Activated naive CD4-positive, alpha-beta T cell treated with anti-CD3 and anti-CD28 coated beads, Interleukin-2, amount 10 ng/mL, durations not matched to agents 7 days and 5 days (primary cell): Measurements from ENCODE around the gene PRR5L.

ENCODE experiments used
- CTCF ChIA-PET: fragments of 350-600 bp; sonication (Branson Sonifier 250); formaldehyde crosslinking; loops from one replicate; lab custom pipeline; 2021; ENCODE audit warnings: antibody characterized with exemption; lab: Charles Lee
- DNase-seq: peaks from one replicate; pipeline ENCODE4 v3.0.0-alpha.2; 2020
- H3K27ac Mint-ChIP-seq: one replicate; pipeline ENCODE4 v1.8.0; 2021; ENCODE audit warnings: mild to moderate bottlenecking, moderate library complexity, mixed read lengths
- H3K27me3 Mint-ChIP-seq: one replicate; pipeline ENCODE4 v1.8.0; 2021; ENCODE audit warnings: mild to moderate bottlenecking, mixed read lengths
- H3K36me3 Mint-ChIP-seq: one replicate; pipeline ENCODE4 v1.8.0; 2021; ENCODE audit warnings: mixed read lengths
- H3K4me1 Mint-ChIP-seq: one replicate; pipeline ENCODE4 v1.8.0; 2021; ENCODE audit warnings: mixed read lengths
- H3K4me3 Mint-ChIP-seq: one replicate; pipeline ENCODE4 v1.8.0; 2021; ENCODE audit warnings: mild to moderate bottlenecking, moderate library complexity, mixed read lengths
- H3K9me3 Mint-ChIP-seq: one replicate; pipeline ENCODE4 v1.8.0; 2021; ENCODE audit warnings: mixed read lengths

The PRR5L gene

GRCh38 chr11:36388951-36389350, 92.9 kb downstream of the PRR5L start:
- no peaks in the 10 kb centered on the region for H3K36me3 Mint-ChIP-seq
- no peak for DNase-seq
- no peak overlapping the region for H3K27ac Mint-ChIP-seq
- CTCF ChIA-PET = interaction anchor here (0.9 to 1.4 kb wide), 3 partner anchors 11 to 104 kb away, joined by 3 to 5 read pairs (median 4); no protein-coding TSS in a partner anchor
- H3K4me3 Mint-ChIP-seq = no peak overlapping the region
- H3K9me3 Mint-ChIP-seq = no peaks in the 10 kb centered on the region
- peaks cover 13% of the 10 kb centered on the region for H3K27me3 Mint-ChIP-seq
- H3K4me1 Mint-ChIP-seq = peaks cover 19% of the 10 kb centered on the region

- CTCF ChIA-PET = interaction anchor here (1.4 kb wide), 1 partner anchor 12 kb away, joined by 5 read pairs; no protein-coding TSS in a partner anchor
- no peak overlapping the region for H3K4me3 Mint-ChIP-seq
- no peaks in the 10 kb centered on the region for H3K36me3 Mint-ChIP-seq
- H3K4me1 Mint-ChIP-seq = peaks cover 28% of the 10 kb centered on the region
- H3K27me3 Mint-ChIP-seq = peaks cover 8% of the 10 kb centered on the region
- H3K27ac Mint-ChIP-seq = no peak overlapping the region
- no peaks in the 10 kb centered on the region for H3K9me3 Mint-ChIP-seq
- no peak for DNase-seq
Measured at GRCh38 chr11:36389811-36390210, 93.7 kb downstream of the PRR5L start.

- DNase-seq = no peak
- H3K4me3 Mint-ChIP-seq = no peak overlapping the region
- no peaks in the 10 kb centered on the region for H3K36me3 Mint-ChIP-seq
- H3K4me1 Mint-ChIP-seq = peaks cover 29% of the 10 kb centered on the region
- peaks cover 8% of the 10 kb centered on the region for H3K27me3 Mint-ChIP-seq
- CTCF ChIA-PET = no interaction called here
- no peak overlapping the region for H3K27ac Mint-ChIP-seq
- H3K9me3 Mint-ChIP-seq = no peaks in the 10 kb centered on the region
Measured at GRCh38 chr11:36390963-36391471, 94.9 kb downstream of the PRR5L start.

- H3K27me3 Mint-ChIP-seq = peaks cover 8% of the 10 kb centered on the region
- H3K27ac Mint-ChIP-seq = no peak overlapping the region
- CTCF ChIA-PET = interaction anchor here (0.7 kb wide), 1 partner anchor 15 kb away, joined by 3 read pairs; no protein-coding TSS in a partner anchor
- no peaks in the 10 kb centered on the region for H3K9me3 Mint-ChIP-seq
- H3K36me3 Mint-ChIP-seq = no peaks in the 10 kb centered on the region
- no peak overlapping the region for H3K4me3 Mint-ChIP-seq
- peaks cover 29% of the 10 kb centered on the region for H3K4me1 Mint-ChIP-seq
- DNase-seq = no peak
Measured at GRCh38 chr11:36392196-36392595, 96.1 kb downstream of the PRR5L start.

DNA sequence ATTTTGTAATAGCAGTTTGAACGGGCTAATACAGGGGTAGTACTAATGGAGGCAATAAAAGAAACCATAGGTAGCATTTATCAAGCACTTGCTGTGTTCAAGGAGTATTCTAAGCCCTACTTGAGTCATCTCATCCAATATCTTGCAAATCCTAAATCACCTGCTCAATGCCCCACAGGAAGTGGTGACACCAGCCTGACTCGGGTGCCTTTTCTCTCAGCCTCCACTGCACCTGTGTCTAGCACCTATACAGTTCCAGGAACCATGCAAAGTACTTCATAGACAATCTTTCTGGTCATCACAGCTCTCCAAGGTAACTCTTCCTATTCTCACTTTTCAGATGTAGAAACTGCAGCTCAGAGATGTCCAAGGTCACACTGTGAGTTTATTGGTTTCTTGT, 98.0 kb downstream of the PRR5L start:
- no peak overlapping the region for H3K4me3 Mint-ChIP-seq
- no peaks in the 10 kb centered on the region for H3K36me3 Mint-ChIP-seq
- peaks cover 29% of the 10 kb centered on the region for H3K4me1 Mint-ChIP-seq
- peak; percentile 36 for DNase-seq
- CTCF ChIA-PET = interaction anchor here (1.0 to 1.4 kb wide), 2 partner anchors 9 to 19 kb away, joined by 3 to 4 read pairs; no protein-coding TSS in a partner anchor
- no peak overlapping the region for H3K27ac Mint-ChIP-seq
- peaks cover 8% of the 10 kb centered on the region for H3K27me3 Mint-ChIP-seq
- no peaks in the 10 kb centered on the region for H3K9me3 Mint-ChIP-seq

- Mint-ChIP-seq H3K36me3 (no peaks in the 10 kb centered on the region), H3K27ac (no peak overlapping the region), H3K4me1 (peaks cover 31% of the 10 kb centered on the region), H3K4me3 (no peak overlapping the region), H3K27me3 (peaks cover 8% of the 10 kb centered on the region), H3K9me3 (no peaks in the 10 kb centered on the region)
- CTCF ChIA-PET = interaction anchor here (0.6 to 3.2 kb wide), 6 partner anchors 10 to 47 kb away, joined by 3 to 10 read pairs (median 3); no protein-coding TSS in a partner anchor
- no peak for DNase-seq
Measured at GRCh38 chr11:36394926-36395325, 98.8 kb downstream of the PRR5L start.

GRCh38 chr11:36395978-36396736, 100.1 kb downstream of the PRR5L start:
- H3K36me3 Mint-ChIP-seq = no peaks in the 10 kb centered on the region
- no peak for DNase-seq
- peaks cover 42% of the 10 kb centered on the region for H3K4me1 Mint-ChIP-seq
- no peaks in the 10 kb centered on the region for H3K9me3 Mint-ChIP-seq
- no peak overlapping the region for H3K27ac Mint-ChIP-seq
- CTCF ChIA-PET = interaction anchor here (1.3 to 3.2 kb wide), 2 partner anchors 15 to 19 kb away, joined by 3 to 10 read pairs; no protein-coding TSS in a partner anchor
- no peak overlapping the region for H3K4me3 Mint-ChIP-seq
- H3K27me3 Mint-ChIP-seq = peaks cover 8% of the 10 kb centered on the region

DNA sequence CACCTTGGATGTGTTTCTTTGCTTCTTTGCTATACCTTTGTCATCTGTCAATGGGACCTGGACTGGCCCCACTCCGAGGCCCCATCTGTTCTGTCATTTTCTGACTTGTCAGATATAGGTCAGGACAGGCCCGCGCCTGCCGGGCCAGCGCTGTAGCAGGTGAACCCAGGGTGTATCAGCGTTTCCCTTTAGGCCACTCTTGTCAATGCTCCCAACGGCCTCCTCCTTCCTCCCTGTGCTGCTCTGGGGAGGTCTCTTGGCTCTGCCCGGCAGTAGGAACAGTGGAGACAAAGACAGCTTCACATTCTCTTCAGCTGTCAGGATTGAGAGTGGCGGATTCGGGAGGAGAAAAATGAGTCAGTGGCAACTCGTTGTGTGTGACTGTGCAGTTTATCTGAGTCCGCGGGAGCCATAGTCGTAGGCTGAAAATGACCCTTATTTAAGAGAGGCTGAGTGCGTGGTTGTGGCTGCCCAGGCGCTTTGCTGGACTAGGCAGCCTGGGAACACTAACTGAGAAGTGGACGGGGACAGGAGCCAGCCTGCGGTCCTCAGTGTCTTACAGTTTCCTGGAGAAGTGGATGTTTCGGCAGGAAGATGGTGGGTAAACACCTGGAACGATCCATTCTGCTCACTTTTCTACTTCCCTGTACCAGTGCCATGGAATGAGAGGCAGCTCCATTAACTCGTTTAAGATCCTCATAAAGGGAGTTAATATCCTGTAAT, 102.3 kb downstream of the PRR5L start:
- Mint-ChIP-seq H3K36me3 (no peaks in the 10 kb centered on the region), H3K27me3 (no peaks in the 10 kb centered on the region), H3K4me1 (peaks cover 27% of the 10 kb centered on the region), H3K4me3 (no peak overlapping the region), H3K27ac (no peak overlapping the region), H3K9me3 (no peaks in the 10 kb centered on the region)
- no peak for DNase-seq
- CTCF ChIA-PET = interaction anchor here (1.6 kb wide), 1 partner anchor 9 kb away, joined by 4 read pairs; no protein-coding TSS in a partner anchor

DNA sequence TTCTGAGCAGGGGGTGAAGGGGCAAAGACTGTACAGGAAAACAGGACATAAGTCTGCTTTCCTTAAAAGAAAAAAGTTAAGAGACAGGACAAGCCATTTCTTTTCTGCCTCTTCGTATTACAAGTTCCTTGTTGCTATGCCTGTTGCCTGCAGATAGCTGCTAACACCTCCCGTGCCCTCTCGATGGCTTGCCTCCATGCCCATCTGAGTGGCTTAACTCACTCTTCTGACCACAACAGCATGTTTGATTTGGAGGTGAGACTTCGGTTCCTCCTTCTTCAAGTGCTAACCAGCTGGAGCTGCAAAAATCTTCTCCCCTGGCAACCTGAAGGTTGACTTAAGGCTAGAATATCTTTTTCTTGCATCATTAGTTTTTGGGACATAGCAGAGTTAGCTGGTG, 103.1 kb downstream of the PRR5L start:
- H3K4me3 Mint-ChIP-seq = no peak overlapping the region
- no peaks in the 10 kb centered on the region for H3K36me3 Mint-ChIP-seq

DNA sequence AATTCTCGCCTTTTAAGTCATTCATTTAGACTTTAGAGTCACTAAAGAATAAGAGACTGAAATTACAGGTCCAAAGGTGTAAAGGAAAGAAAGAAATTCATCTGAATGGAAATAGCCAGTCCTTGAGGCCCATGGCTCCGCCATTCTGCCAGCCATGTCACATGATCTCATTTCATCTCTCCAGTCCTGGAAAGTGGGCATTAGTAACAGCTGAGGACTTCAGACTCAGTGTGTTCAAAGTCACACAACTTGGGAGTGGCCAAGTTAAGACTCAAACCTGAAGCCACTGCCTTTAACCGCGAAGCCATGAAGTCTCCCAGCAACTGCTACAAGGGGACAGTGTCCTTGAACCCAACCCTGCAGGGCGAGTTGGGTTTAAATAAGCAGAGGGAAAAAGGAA, 103.7 kb downstream of the PRR5L start:
- DNase-seq = no peak
- Mint-ChIP-seq H3K27me3 (no peaks in the 10 kb centered on the region), H3K4me3 (no peak overlapping the region), H3K4me1 (peaks cover 17% of the 10 kb centered on the region), H3K9me3 (no peaks in the 10 kb centered on the region), H3K36me3 (no peaks in the 10 kb centered on the region), H3K27ac (no peak overlapping the region)
- CTCF ChIA-PET = interaction anchor here (1.0 to 1.2 kb wide), 2 partner anchors 49 to 93 kb away, joined by 3 read pairs; no protein-coding TSS in a partner anchor

More for the DNA sequence above, 103.1 kb downstream of the PRR5L start:
- CTCF ChIA-PET = interaction anchor here (1.2 kb wide), 1 partner anchor 50 kb away, joined by 3 read pairs; no protein-coding TSS in a partner anchor
- peaks cover 22% of the 10 kb centered on the region for H3K4me1 Mint-ChIP-seq
- no peak for DNase-seq
- no peaks in the 10 kb centered on the region for H3K27me3 Mint-ChIP-seq
- H3K9me3 Mint-ChIP-seq = no peaks in the 10 kb centered on the region
- H3K27ac Mint-ChIP-seq = no peak overlapping the region

- Mint-ChIP-seq H3K9me3 (no peaks in the 10 kb centered on the region), H3K27ac (no peak overlapping the region), H3K27me3 (no peaks in the 10 kb centered on the region), H3K4me1 (peaks cover 15% of the 10 kb centered on the region), H3K4me3 (no peak overlapping the region), H3K36me3 (no peaks in the 10 kb centered on the region)
- DNase-seq = no peak
- CTCF ChIA-PET = interaction anchor here (0.7 to 1.0 kb wide), 2 partner anchors 57 to 92 kb away, joined by 3 read pairs; no protein-coding TSS in a partner anchor
Measured at GRCh38 chr11:36400766-36401455, 104.8 kb downstream of the PRR5L start.

DNA sequence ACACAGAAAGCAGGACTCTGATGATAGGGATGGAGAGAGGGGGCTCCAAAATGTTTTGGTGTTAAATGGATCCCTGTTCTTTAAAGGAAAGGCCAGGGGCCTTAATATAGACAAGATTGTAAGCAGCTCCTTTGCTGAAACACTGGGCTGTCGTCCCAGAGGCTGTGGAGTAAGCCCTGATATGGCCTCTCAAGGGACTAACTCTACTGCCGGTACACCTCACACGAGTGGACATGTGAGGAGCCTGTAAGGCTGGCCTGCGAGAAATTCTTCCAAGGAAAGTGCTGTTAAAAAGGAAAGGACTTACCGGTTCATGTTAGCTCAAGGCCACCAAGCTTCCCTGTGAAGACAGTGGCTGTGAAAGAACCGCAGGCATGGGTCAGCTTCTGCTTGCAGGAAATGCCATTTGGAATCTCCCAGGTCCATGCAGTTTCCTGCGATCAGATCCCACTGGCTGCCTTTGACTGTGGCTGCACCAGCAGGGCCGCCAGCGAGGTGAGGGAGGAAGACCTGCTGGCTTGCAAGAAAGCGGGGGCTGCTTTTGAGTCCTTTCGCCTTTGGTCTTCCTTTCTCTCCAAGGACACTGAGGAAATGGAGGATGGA, 106.6 kb downstream of the PRR5L start:
- CTCF ChIA-PET = interaction anchor here (0.6 to 1.0 kb wide), 2 partner anchors 24 to 90 kb away, joined by 3 to 4 read pairs; no protein-coding TSS in a partner anchor
- peaks cover 25% of the 10 kb centered on the region for H3K4me1 Mint-ChIP-seq
- H3K27me3 Mint-ChIP-seq = no peaks in the 10 kb centered on the region
- H3K9me3 Mint-ChIP-seq = no peaks in the 10 kb centered on the region
- no peak overlapping the region for H3K4me3 Mint-ChIP-seq
- H3K36me3 Mint-ChIP-seq = no peaks in the 10 kb centered on the region
- no peak overlapping the region for H3K27ac Mint-ChIP-seq
- DNase-seq = no peak

DNA sequence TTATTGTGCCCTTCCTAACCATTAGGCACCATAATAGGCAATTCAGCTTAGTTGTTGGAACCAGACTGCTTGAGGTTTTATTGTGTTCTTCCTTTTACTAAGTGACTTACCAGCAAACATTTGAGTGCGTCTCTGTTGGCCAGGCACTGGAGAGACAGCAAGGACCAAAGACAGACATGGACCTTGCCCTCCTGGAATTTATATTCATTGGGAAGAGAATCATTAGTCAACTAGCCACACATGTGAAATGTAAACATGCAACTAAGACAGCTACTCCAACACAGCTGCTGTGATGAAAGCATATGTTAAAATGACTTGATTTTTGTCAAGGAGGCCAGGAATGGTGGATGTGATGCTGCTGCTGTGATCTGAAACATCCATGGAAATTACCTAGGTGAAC, 107.6 kb downstream of the PRR5L start:
- no peaks in the 10 kb centered on the region for H3K9me3 Mint-ChIP-seq
- CTCF ChIA-PET = interaction anchor here (1.0 kb wide), 1 partner anchor 89 kb away, joined by 4 read pairs; no protein-coding TSS in a partner anchor
- H3K27me3 Mint-ChIP-seq = no peaks in the 10 kb centered on the region
- DNase-seq = no peak
- H3K36me3 Mint-ChIP-seq = no peaks in the 10 kb centered on the region
- H3K27ac Mint-ChIP-seq = no peak overlapping the region
- H3K4me1 Mint-ChIP-seq = peaks cover 34% of the 10 kb centered on the region
- H3K4me3 Mint-ChIP-seq = no peak overlapping the region
